GM12878 (cell line): Measurements from ENCODE around the gene LEKR1. TPM values are rescaled to one million over a fixed set of nuclear protein-coding genes. Genes with fewer than 3 reads are reported as not detected.

Experiments
- ATAC-seq: fragments of 200-7000 bp; cut with Tn5 transposase; 3 replicates; pipeline ENCODE4 v1.9.1; 2020; ENCODE audit warnings: mild to moderate bottlenecking, moderate library complexity
- BruUV-seq: library from RNA; stranded (reverse); fragments of 400-500 nt; replicated peaks from 2 replicates; lab custom pipeline; 2021; lab: Mats Ljungman, UMichigan
- CTCF ChIA-PET: fragments of 300-600 bp; sonication (Branson Sonifier 250); formaldehyde crosslinking; extraction: SDS; loops from one replicate; lab custom pipeline; 2021; ENCODE audit warnings: inconsistent platforms; lab: Yijun Ruan, JAX
- POLR2A ChIA-PET: fragments of 350-600 bp; formaldehyde crosslinking; extraction: SDS; loops from one replicate; lab custom pipeline; 2021; ENCODE audit warnings: inconsistent platforms; lab: Charles Lee
- RAD21 ChIA-PET: fragments of 300-600 bp; sonication (Branson Sonifier 250); formaldehyde crosslinking; loops from one replicate; lab custom pipeline; 2023; ENCODE audit warnings: antibody characterized with exemption; ENCODE audit not compliant: unreplicated experiment; lab: Charles Lee
- SMC1A ChIA-PET: fragments of 300-600 bp; sonication (Branson Sonifier 250); formaldehyde crosslinking; loops from one replicate; lab custom pipeline; 2023; ENCODE audit not compliant: unreplicated experiment, uncharacterized antibody; lab: Charles Lee
- DNase-seq: peaks from one replicate; pipeline ENCODE4 v3.0.0-alpha.2; 2011; ENCODE audit warnings: low read depth, low spot score
- FAIRE-seq: peaks from 3 replicates; lab custom pipeline; 2011; peaks lifted over from hg19 to GRCh38; lab: Jason Lieb, UNC
- H2AFZ ChIP-seq: 2 replicates; pipeline ENCODE4 v1.6.0; 2011; ENCODE audit warnings: low read depth, low read length, control low read depth; ENCODE audit not compliant: control insufficient read depth
- H3K27ac ChIP-seq: 2 replicates; pipeline ENCODE4 v1.5.1; 2011; ENCODE audit warnings: control low read depth; ENCODE audit not compliant: control insufficient read depth, insufficient read depth
- H3K27me3 ChIP-seq, 2 experiments: replicated peaks in 1 of 2; 2 replicates each; pipeline versions ENCODE4 v1.6.0 to v1.6.1; 2011; ENCODE audit warnings: low read length in 1 of 2; ENCODE audit not compliant: control insufficient read depth in 2 of 2, insufficient read depth in 2 of 2
- H3K36me3 ChIP-seq, 2 experiments: 2 replicates each; pipeline ENCODE4 v1.5.1; 2011; ENCODE audit warnings: low read length in 1 of 2; ENCODE audit not compliant: control insufficient read depth in 2 of 2, insufficient read depth in 2 of 2
- H3K4me1 ChIP-seq: 2 replicates; pipeline ENCODE4 v1.6.1; 2011; ENCODE audit warnings: mild to moderate bottlenecking, low read length, moderate library complexity, mixed read lengths; ENCODE audit not compliant: control insufficient read depth, insufficient read depth
- H3K4me2 ChIP-seq: 2 replicates; pipeline ENCODE4 v1.6.0; 2011; ENCODE audit warnings: control low read depth; ENCODE audit not compliant: control insufficient read depth, insufficient read depth
- H3K4me3 ChIP-seq: fragments of 200-600 bp; sonication (generic); 2 replicates; pipeline ENCODE4 v1.5.1; 2016
- H3K79me2 ChIP-seq: 2 replicates; pipeline ENCODE4 v1.6.0; 2011; ENCODE audit warnings: low read length; ENCODE audit not compliant: control insufficient read depth, insufficient read depth
- H3K9ac ChIP-seq: 2 replicates; pipeline ENCODE4 v1.8.0; 2011; ENCODE audit warnings: low read length, control low read depth, mixed read lengths; ENCODE audit not compliant: control insufficient read depth, insufficient read depth
- H3K9me3 ChIP-seq: replicated peaks from 3 replicates; pipeline ENCODE4 v1.5.1; 2011; ENCODE audit warnings: mild to moderate bottlenecking, low read length; ENCODE audit not compliant: control insufficient read depth, insufficient read depth
- H4K20me1 ChIP-seq: 2 replicates; pipeline ENCODE4 v1.6.0; 2011; ENCODE audit not compliant: control insufficient read depth, insufficient read depth
- BACH1 ChIP-seq: fragments of 450-650 bp; IDR thresholded peaks from 2 replicates; pipeline ENCODE4 v1.6.1; 2017; ENCODE audit warnings: mild to moderate bottlenecking, borderline replicate concordance
- CBX3 ChIP-seq: fragments of 200-600 bp; sonication (generic); IDR thresholded peaks from 2 replicates; pipeline ENCODE4 v1.6.1; 2016; ENCODE audit warnings: low read depth, borderline replicate concordance
- EP300 ChIP-seq, 2 experiments: fragments of 150-350 bp in 1 of 2; IDR thresholded peaks; 2 replicates each; pipeline ENCODE4 v1.6.1; 2011 to 2012; ENCODE audit warnings: low read depth in 2 of 2, low read length in 2 of 2, borderline replicate concordance in 1 of 2, improper control_type of control experiment in 1 of 2, inconsistent platforms in 1 of 2; ENCODE audit not compliant: control insufficient read depth in 1 of 2
- NBN ChIP-seq: fragments of 450-650 bp; IDR thresholded peaks from 2 replicates; pipeline ENCODE4 v1.6.1; 2016
- NFYA ChIP-seq: IDR thresholded peaks from 2 replicates; pipeline ENCODE4 v1.6.1; 2011; ENCODE audit warnings: low read depth, mild to moderate bottlenecking, low read length, improper control_type of control experiment, borderline replicate concordance
- PAX5 ChIP-seq: IDR thresholded peaks from 2 replicates; pipeline ENCODE4 v1.6.1; 2011; ENCODE audit warnings: low read depth, low read length, borderline replicate concordance
- PML ChIP-seq: IDR thresholded peaks from 2 replicates; pipeline ENCODE4 v1.6.1; 2012; ENCODE audit warnings: low read length, inconsistent platforms
- POLR2A ChIP-seq: IDR thresholded peaks from 2 replicates; pipeline ENCODE4 v1.6.1; 2011; ENCODE audit warnings: low read depth, mild to moderate bottlenecking, low read length
- POLR2AphosphoS5 ChIP-seq: IDR thresholded peaks from 2 replicates; pipeline ENCODE4 v1.6.1; 2011; ENCODE audit warnings: mild to moderate bottlenecking, low read length, inconsistent platforms
- SUZ12 ChIP-seq: fragments of 200-600 bp; sonication (generic); IDR thresholded peaks from one replicate; pipeline ENCODE4 v1.6.1; 2018; ENCODE audit warnings: antibody characterized with exemption, mild to moderate bottlenecking; ENCODE audit not compliant: unreplicated experiment
- WRNIP1 ChIP-seq: IDR thresholded peaks from 2 replicates; pipeline ENCODE4 v1.6.1; 2011; ENCODE audit warnings: low read depth, low read length, improper control_type of control experiment, borderline replicate concordance
- ZNF207 ChIP-seq: fragments of 450-650 bp; IDR thresholded peaks from 2 replicates; pipeline ENCODE4 v1.6.1; 2014; ENCODE audit warnings: antibody characterized with exemption, mild to moderate bottlenecking, borderline replicate concordance
- ZNF274 ChIP-seq: IDR thresholded peaks from one replicate; pipeline ENCODE4 v1.8.0; 2011; ENCODE audit not compliant: insufficient read length, insufficient read depth
- ZSCAN29 ChIP-seq: fragments of 450-650 bp; IDR thresholded peaks from 2 replicates; pipeline ENCODE4 v1.6.1; 2017; ENCODE audit warnings: mild to moderate bottlenecking, moderate library complexity
- ZZZ3 ChIP-seq: IDR thresholded peaks from 2 replicates; pipeline ENCODE4 v1.6.1; 2011; ENCODE audit warnings: low read depth; ENCODE audit not compliant: control insufficient read depth, insufficient read length
- WGBS: methylation state at CpG from one replicate; pipeline ENCODE4 v1.1.6; 2016; ENCODE audit warnings: low lambda C conversion rate; ENCODE audit not compliant: insufficient replicate concordance, insufficient coverage; ENCODE audit errors: missing lambda C conversion rate; 5-methylcytosine and 5-hydroxymethylcytosine counted together
- in situ Hi-C: fragments of 300-500 bp; cut with MboI; formaldehyde crosslinking; loops from 9 replicates; pipeline ENCODE4 v1.14.3; 2018; ENCODE audit warnings: mixed read lengths
- intact Hi-C: fragments of 100-400 bp; cut with micrococcal nuclease; formaldehyde crosslinking; loops from one replicate; pipeline ENCODE4 v1.14.2; 2022; ENCODE audit not compliant: unreplicated experiment
- polyA plus RNA-seq, 11 experiments: library from polyadenylated mRNA; depleted of rRNA in 4 of 11; unstranded in 6 of 11; stranded (reverse) in 5 of 11; fragments of >200 nt; fragmentation: Nextera tagmentation in 4 of 11; fragmentation: Illumina TruSeq in 1 of 11; extraction: Ambion mirVana in 4 of 11; extraction: Trizol in 1 of 11; gene quantifications; 1 replicate in 1 of 11; 2 replicates in 10 of 11; pipeline versions ENCODE4 v1.2.1 to v1.2.3, GENCODE V29; 2011 to 2016; ENCODE audit warnings: inconsistent platforms in 2 of 11, missing spikeins in 2 of 11, low read depth in 1 of 11
- total RNA-seq, 4 experiments: library from RNA; depleted of rRNA in 3 of 4; stranded (reverse); fragments of >200 nt in 3 of 4; fragmentation: Illumina TruSeq in 1 of 4; extraction: Trizol in 1 of 4; gene quantifications; 2 replicates each; pipeline versions ENCODE4 v1.2.1 to v1.2.3, GENCODE V29; 2013 to 2021
- TF ChIP-seq, protein P1 (sequence below): fragments of 450-650 bp; IDR thresholded peaks from 2 replicates; pipeline ENCODE4 v1.6.1; 2017; ENCODE audit warnings: mild to moderate bottlenecking
- TF ChIP-seq, protein P2 (sequence below): fragments of 450-650 bp; IDR thresholded peaks from 2 replicates; pipeline ENCODE4 v1.6.1; 2017; ENCODE audit warnings: mild to moderate bottlenecking, low read depth, inconsistent platforms; ENCODE audit not compliant: poor library complexity, severe bottlenecking

The LEKR1 gene
- total and polyA plus RNA-seq, 10 of the 15 experiments (the other 5 are each of a cell fraction or from before 2014, with no cell fraction given) = 0.48 to 3.2 (median 1.3) TPM

DNA sequence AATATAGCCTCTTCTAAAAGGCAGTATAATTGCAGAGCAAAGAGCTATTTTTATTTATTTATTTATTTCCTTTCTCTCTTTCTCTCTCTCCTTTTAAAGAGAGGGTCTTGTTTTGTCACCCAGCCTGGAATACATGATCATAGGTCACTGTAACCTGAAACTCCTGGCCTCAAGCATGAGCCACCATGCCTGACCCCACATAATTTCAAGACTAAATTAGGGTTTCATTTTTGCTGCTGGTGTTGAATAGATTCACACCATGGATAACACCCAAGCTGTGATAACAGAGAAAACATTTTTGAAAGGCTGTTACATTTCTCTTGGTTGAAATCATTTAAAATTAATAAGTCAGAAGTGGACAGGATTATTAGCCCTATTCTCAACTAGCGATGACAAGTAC is 131.6 kb downstream of the LEKR1 start (continued):
- TF ChIP-seq EP300 (IDR thresholded peaks at IDR 0.05; ENCODE audit: borderline replicate concordance in 1 of 2, control insufficient read depth in 1 of 2, low read depth in 2 of 2, low read length in 2 of 2) (peak; percentile 50 to 53; a peak in 2 of 4 replicates), CBX3 (no peak), NBN (no peak), WRNIP1 (no peak), PAX5 (peak; percentile 86), PML (0 out of 2 replicates have a peak, but pooled peaks have one; percentile 29)
- TF ChIP-seq, protein P1, sequence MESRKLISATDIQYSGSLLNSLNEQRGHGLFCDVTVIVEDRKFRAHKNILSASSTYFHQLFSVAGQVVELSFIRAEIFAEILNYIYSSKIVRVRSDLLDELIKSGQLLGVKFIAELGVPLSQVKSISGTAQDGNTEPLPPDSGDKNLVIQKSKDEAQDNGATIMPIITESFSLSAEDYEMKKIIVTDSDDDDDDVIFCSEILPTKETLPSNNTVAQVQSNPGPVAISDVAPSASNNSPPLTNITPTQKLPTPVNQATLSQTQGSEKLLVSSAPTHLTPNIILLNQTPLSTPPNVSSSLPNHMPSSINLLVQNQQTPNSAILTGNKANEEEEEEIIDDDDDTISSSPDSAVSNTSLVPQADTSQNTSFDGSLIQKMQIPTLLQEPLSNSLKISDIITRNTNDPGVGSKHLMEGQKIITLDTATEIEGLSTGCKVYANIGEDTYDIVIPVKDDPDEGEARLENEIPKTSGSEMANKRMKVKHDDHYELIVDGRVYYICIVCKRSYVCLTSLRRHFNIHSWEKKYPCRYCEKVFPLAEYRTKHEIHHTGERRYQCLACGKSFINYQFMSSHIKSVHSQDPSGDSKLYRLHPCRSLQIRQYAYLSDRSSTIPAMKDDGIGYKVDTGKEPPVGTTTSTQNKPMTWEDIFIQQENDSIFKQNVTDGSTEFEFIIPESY = no peak

GRCh38 chr3:156963096-156963495 is 136.9 kb downstream of the LEKR1 start:
- Histone ChIP-seq H3K27ac (no peak overlapping the region), H3K9ac (no peak overlapping the region), H2AFZ (no peak overlapping the region), H3K4me1 (peaks cover 5% of the 10 kb centered on the region), H3K27me3 (no peaks in the 10 kb centered on the region), H3K4me2 (no peak overlapping the region), H3K36me3 (no peaks in the 10 kb centered on the region), H4K20me1 (no peaks in the 10 kb centered on the region), H3K9me3 (no peaks in the 10 kb centered on the region), H3K79me2 (no peaks in the 10 kb centered on the region), H3K4me3 (no peak overlapping the region)
- ATAC-seq (no peak), DNase-seq (no peak), FAIRE-seq (no peak)
- intact Hi-C loops = no loop called here
- POLR2A ChIA-PET = interaction anchor here (0.6 kb wide), 1 partner anchor 34 kb away, joined by 4 read pairs; no protein-coding TSS in a partner anchor
- no TSS peak for BruUV-seq
- RAD21 ChIA-PET = no interaction called here
- CTCF ChIA-PET = no interaction called here
- SMC1A ChIA-PET = interaction anchor here (0.5 to 4.3 kb wide), 4 partner anchors 10 to 22 kb away, joined by 3 to 31 read pairs (median 10); no protein-coding TSS in a partner anchor
- in situ Hi-C loops = no loop called here
- 65% methylated on average over 3 of the region's 3 CpGs for WGBS
- TF ChIP-seq POLR2A = no peak
- no peak for TF ChIP-seq NFYA
- TF ChIP-seq, protein P2, sequence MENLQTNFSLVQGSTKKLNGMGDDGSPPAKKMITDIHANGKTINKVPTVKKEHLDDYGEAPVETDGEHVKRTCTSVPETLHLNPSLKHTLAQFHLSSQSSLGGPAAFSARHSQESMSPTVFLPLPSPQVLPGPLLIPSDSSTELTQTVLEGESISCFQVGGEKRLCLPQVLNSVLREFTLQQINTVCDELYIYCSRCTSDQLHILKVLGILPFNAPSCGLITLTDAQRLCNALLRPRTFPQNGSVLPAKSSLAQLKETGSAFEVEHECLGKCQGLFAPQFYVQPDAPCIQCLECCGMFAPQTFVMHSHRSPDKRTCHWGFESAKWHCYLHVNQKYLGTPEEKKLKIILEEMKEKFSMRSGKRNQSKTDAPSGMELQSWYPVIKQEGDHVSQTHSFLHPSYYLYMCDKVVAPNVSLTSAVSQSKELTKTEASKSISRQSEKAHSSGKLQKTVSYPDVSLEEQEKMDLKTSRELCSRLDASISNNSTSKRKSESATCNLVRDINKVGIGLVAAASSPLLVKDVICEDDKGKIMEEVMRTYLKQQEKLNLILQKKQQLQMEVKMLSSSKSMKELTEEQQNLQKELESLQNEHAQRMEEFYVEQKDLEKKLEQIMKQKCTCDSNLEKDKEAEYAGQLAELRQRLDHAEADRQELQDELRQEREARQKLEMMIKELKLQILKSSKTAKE = no peak
- TF ChIP-seq ZNF207 = no peak
- no peak for TF ChIP-seq ZSCAN29
- TF ChIP-seq, protein P1 = no peak
- no peak for TF ChIP-seq SUZ12
- no peak for TF ChIP-seq BACH1
- TF ChIP-seq POLR2AphosphoS5 = no peak
- no peak for TF ChIP-seq ZZZ3
- TF ChIP-seq ZNF274 = no peak
